Activated CD8-positive, alpha-beta T cell treated with anti-CD3 and anti-CD28 coated beads for 36 hours (primary cell): ENCODE results near the gene NAA38. TPM values are rescaled to one million over a fixed set of nuclear protein-coding genes. Genes with fewer than 3 reads are reported as not detected.

Experiments used
- ATAC-seq: fragments of 200-7000 bp; cut with Tn5 transposase; one replicate; pipeline ENCODE4 v1.10.0; 2021; ENCODE audit warnings: mild to moderate bottlenecking, moderate library complexity
- CTCF ChIA-PET: fragments of 350-600 bp; sonication (Branson Sonifier 250); formaldehyde crosslinking; loops from one replicate; lab custom pipeline; 2021; ENCODE audit warnings: antibody characterized with exemption; lab: Charles Lee
- POLR2A ChIA-PET: fragments of 350-600 bp; sonication (Branson Sonifier 250); formaldehyde crosslinking; loops from one replicate; lab custom pipeline; 2021; ENCODE audit warnings: antibody characterized with exemption; lab: Charles Lee
- DNase-seq: peaks from one replicate; pipeline ENCODE4 v3.0.0-alpha.2; 2020
- H3K27ac Mint-ChIP-seq: one replicate; pipeline ENCODE4 v1.8.0; 2021; ENCODE audit warnings: mild to moderate bottlenecking, mixed read lengths
- H3K27me3 Mint-ChIP-seq: one replicate; pipeline ENCODE4 v1.8.0; 2021; ENCODE audit warnings: mixed read lengths
- H3K36me3 Mint-ChIP-seq: one replicate; pipeline ENCODE4 v1.8.0; 2021; ENCODE audit warnings: low read depth, mixed read lengths
- H3K4me1 Mint-ChIP-seq: one replicate; pipeline ENCODE4 v1.8.0; 2021; ENCODE audit warnings: low read depth, mixed read lengths
- H3K4me3 Mint-ChIP-seq: one replicate; pipeline ENCODE4 v1.8.0; 2021; ENCODE audit warnings: mild to moderate bottlenecking, moderate library complexity, mixed read lengths
- H3K9me3 Mint-ChIP-seq: one replicate; pipeline ENCODE4 v1.8.0; 2021; ENCODE audit warnings: mixed read lengths
- intact Hi-C: fragments of 100-400 bp; cut with micrococcal nuclease; formaldehyde crosslinking; loops from one replicate; pipeline ENCODE4 v1.10.0; 2022
- total RNA-seq, 2 experiments: library from RNA; stranded (reverse); gene quantifications; one replicate each; pipeline ENCODE4 v1.2.3, GENCODE V29; 2021
- TF ChIP-seq, protein P1 (sequence below): fragments of 200-600 bp; IDR thresholded peaks from one replicate; pipeline ENCODE4 v1.8.0; 2022; ENCODE audit warnings: antibody characterized with exemption, mild to moderate bottlenecking

Gene NAA38
- total RNA-seq, 2 experiments from 2014 or later: 72.8 to 77.2 TPM

DNA sequence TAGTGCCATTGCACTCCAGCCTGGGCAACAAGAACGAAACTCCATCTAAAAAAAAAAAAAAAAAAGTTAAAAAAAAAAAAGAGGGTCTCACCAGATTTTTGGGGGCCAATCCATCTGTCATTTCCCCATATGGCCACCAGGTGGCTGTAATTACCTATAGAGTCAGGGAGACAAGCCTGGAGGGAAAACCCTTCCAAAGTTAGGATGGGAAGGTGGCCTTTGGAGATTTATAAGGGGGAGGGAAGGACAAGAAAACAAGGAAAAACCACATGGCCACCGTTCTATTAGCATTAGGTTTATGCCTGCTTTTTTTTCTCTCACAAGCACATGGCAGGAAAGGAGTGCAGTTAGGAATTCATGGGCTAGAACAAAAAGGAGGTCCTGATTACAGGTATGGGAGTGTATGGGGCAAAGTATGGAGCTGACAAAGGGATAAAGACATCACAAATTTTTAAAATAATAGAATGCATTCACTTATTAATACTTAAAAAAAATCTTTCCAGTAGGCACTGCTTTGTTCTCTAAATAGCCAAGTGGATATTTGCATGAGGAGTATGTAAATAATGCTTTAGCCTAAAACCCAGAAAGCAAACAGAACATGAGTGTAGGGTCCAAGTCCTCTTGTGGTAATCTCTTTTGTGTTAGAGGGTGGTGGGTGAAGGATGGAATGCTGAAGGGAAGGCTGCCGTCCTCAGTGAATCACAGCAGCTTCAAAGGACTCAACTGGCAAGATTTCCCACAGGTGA lies 5.5 kb upstream of the NAA38 start:
- no peak for ATAC-seq
- peaks cover 33% of the 10 kb centered on the region for H3K4me1 Mint-ChIP-seq

DNA sequence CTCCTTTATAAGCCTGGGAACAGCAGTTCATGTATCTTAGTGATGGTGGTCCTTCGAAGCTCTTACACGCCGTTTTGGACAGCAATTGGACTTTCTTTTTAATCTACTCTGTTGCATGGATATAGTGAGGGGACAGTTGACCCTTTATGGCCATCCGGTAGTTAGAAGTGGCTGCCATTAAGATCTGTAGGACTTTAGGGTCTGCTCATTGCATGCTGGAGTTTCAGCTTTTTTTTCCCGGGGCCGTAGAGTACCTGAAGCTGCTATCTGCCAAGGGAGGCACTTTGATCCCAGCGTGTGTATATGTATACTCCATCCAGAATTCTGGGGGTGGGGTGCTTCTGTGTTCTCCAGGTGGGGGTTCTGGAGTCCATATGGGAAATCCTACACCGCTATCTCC lies 1.7 kb upstream of the NAA38 start:
- POLR2A ChIA-PET: interaction anchor here (1.0 to 1.4 kb wide), 5 partner anchors 11 to 27 kb away, joined by 4 to 5 read pairs (median 4); partner anchors contain the start of gene KDM6B
- Mint-ChIP-seq H3K27me3 (no peaks in the 10 kb centered on the region), H3K4me3 (no peak overlapping the region), H3K36me3 (peaks cover 15% of the 10 kb centered on the region), H3K4me1 (peaks cover 29% of the 10 kb centered on the region), H3K9me3 (no peaks in the 10 kb centered on the region), H3K27ac (no peak overlapping the region)
- DNase-seq (no peak), ATAC-seq (no peak)
- TF ChIP-seq, protein P1, sequence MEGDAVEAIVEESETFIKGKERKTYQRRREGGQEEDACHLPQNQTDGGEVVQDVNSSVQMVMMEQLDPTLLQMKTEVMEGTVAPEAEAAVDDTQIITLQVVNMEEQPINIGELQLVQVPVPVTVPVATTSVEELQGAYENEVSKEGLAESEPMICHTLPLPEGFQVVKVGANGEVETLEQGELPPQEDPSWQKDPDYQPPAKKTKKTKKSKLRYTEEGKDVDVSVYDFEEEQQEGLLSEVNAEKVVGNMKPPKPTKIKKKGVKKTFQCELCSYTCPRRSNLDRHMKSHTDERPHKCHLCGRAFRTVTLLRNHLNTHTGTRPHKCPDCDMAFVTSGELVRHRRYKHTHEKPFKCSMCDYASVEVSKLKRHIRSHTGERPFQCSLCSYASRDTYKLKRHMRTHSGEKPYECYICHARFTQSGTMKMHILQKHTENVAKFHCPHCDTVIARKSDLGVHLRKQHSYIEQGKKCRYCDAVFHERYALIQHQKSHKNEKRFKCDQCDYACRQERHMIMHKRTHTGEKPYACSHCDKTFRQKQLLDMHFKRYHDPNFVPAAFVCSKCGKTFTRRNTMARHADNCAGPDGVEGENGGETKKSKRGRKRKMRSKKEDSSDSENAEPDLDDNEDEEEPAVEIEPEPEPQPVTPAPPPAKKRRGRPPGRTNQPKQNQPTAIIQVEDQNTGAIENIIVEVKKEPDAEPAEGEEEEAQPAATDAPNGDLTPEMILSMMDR: no peak
- intact Hi-C loops: loop anchor here (10.0 kb wide), 1 partner anchor 284 kb away; the partner anchor contains the start of gene CD68
- CTCF ChIA-PET: interaction anchor here (1.6 to 6.1 kb wide), 4 partner anchors 11 to 198 kb away, joined by 5 to 78 read pairs (median 8); no protein-coding TSS in a partner anchor

More for the DNA sequence above, 5.5 kb upstream of the NAA38 start:
- CTCF ChIA-PET: interaction anchor here (0.7 to 6.1 kb wide), 25 partner anchors 9 to 197 kb away, joined by 3 to 78 read pairs (median 4); no protein-coding TSS in a partner anchor
- Mint-ChIP-seq H3K9me3 (no peaks in the 10 kb centered on the region), H3K27me3 (no peaks in the 10 kb centered on the region), H3K36me3 (peaks cover 36% of the 10 kb centered on the region), H3K27ac (no peak overlapping the region), H3K4me3 (no peak overlapping the region)
- DNase-seq: peak; percentile 70
- intact Hi-C loops: loop anchor here (2.0 to 5.0 kb wide), 2 partner anchors 34 to 126 kb away; no protein-coding TSS in a partner anchor
- TF ChIP-seq, protein P1: peak; percentile 96
- POLR2A ChIA-PET: interaction anchor here (0.6 to 1.9 kb wide), 4 partner anchors 20 to 49 kb away, joined by 3 to 5 read pairs (median 4); no protein-coding TSS in a partner anchor

DNA sequence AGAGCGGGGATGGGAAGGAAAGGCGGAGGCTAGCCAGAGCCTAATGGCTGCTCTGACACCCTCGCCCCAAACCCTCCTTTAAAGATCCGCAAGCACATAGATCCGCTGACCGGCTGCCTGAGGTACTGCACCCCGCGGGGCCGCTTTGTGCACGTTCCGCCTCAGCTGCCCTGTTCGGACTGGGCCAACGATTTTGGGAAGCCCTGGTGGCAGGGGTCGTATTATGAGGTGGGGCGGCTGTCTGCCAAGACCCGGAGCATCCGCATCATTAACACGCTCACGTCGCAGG lies 1.1 kb upstream of the NAA38 start:
- H3K4me3 Mint-ChIP-seq: no peak overlapping the region
- intact Hi-C loops: loop anchor here (10.0 kb wide), 1 partner anchor 284 kb away; the partner anchor contains the start of gene CD68
- H3K9me3 Mint-ChIP-seq: no peaks in the 10 kb centered on the region
- H3K36me3 Mint-ChIP-seq: peaks cover 17% of the 10 kb centered on the region
- no peak overlapping the region for H3K27ac Mint-ChIP-seq
- DNase-seq (peak; percentile 54), ATAC-seq (no peak)
- TF ChIP-seq, protein P1: peak; percentile 19
- no peaks in the 10 kb centered on the region for H3K27me3 Mint-ChIP-seq
- peaks cover 31% of the 10 kb centered on the region for H3K4me1 Mint-ChIP-seq
- ChIA-PET POLR2A (interaction anchor here (1.0 to 1.4 kb wide), 2 partner anchors 24 to 25 kb away, joined by 4 read pairs; partner anchors contain the start of gene KDM6B), CTCF (interaction anchor here (1.6 to 6.1 kb wide), 3 partner anchors 11 to 131 kb away, joined by 5 to 78 read pairs (median 7); no protein-coding TSS in a partner anchor)

DNA sequence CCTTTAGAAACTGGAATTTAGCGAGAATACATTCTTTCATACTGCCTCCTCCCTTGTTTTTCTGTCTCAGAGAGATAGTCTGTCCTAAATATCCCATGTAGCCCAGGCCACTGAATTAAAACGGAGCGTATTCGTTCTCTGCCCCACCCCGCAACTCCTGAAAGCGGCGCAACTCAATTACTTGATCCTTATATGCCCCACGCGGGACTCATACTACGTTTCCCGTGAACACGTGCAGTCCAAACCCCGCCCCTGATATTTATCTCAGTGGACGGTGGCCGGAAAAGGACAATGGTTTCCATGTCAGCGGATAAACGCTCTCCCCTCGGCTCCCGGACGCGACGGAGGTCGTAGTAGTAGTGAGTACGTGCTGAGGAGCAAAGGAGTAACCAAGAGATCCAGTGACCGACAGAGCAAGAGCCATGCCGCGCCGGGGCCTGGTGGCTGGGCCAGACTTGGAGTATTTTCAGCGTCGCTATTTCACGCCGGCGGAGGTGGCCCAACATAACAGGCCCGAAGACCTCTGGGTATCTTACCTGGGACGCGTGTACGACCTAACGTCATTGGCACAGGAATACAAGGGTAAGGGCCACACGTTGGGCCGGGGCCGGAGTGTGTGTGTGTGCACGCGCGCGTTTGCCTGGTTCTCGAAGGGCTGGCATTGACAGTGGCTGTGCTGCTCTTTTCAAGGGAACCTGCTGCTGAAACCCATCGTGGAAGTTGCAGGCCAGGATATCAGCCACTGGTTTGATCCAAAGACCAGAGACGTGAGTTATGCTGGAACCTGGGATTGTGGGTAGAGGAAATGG lies 558 bp upstream of the NAA38 start, which contains the start of gene CYB5D1:
TSS of gene CYB5D1 (plus strand) at position 291 of the 809 bp plus-strand sequence. CDS start at position 423, 132 bp downstream.
- TF ChIP-seq, protein P1: no peak
- intact Hi-C loops: loop anchor here (2.0 to 10.0 kb wide), 2 partner anchors 15 to 283 kb away; partner anchors contain the start of gene CD68
- Mint-ChIP-seq H3K27me3 (no peaks in the 10 kb centered on the region), H3K27ac (no peak within 1 kb of the TSS), H3K4me1 (peaks cover 31% of the 10 kb centered on the region), H3K36me3 (peaks cover 17% of the 10 kb centered on the region), H3K9me3 (no peaks in the 10 kb centered on the region), H3K4me3 (no peak within 1 kb of the TSS)
- CTCF ChIA-PET: interaction anchor here (0.7 to 1.7 kb wide), 20 partner anchors 11 to 170 kb away, joined by 3 to 9 read pairs (median 4); partner anchors contain the start of genes RNF227, TP53 and WRAP53
- POLR2A ChIA-PET: interaction anchor here (0.9 to 2.9 kb wide), 9 partner anchors 15 to 285 kb away, joined by 3 to 42 read pairs (median 6); partner anchors contain the start of genes RNF227 and TP53
- peak; percentile 94 for DNase-seq
- ATAC-seq: peak; percentile 47
